ENCODE measurements around the gene DDR2.
A peak's percentile ranks its signal among the peaks of the same experiment; 100 is the strongest.

The DDR2 gene

GRCh38 chr1:162681122-162681436 lies 48.8 kb downstream of the DDR2 start:
- no peak overlapping the region for H2AK5ac ChIP-seq (ENCODE audit: low read depth, low read length)
- no peak overlapping the region for H4K91ac ChIP-seq (ENCODE audit: low read depth, low read length, poor library complexity)
- H3K23ac ChIP-seq (ENCODE audit: low read depth, low read length, poor library complexity): no peak overlapping the region
- H3K9me3 ChIP-seq (replicated peaks in 1 of 2; ENCODE audit: control insufficient read depth in 2 of 2, insufficient read depth in 1 of 2, low read depth in 1 of 2, low read length in 2 of 2): no peaks in the 10 kb centered on the region
- H2BK12ac ChIP-seq (ENCODE audit: low read length): no peak overlapping the region
- no peak overlapping the region for H3K18ac ChIP-seq (ENCODE audit: low read length)
- H3K4me2 ChIP-seq (ENCODE audit: insufficient read depth, low read length, poor library complexity, severe bottlenecking): no peak overlapping the region
- no peak overlapping the region for H2BK120ac ChIP-seq (ENCODE audit: low read depth, low read length)
- H3K9ac ChIP-seq (ENCODE audit: low read depth, low read length, poor library complexity): no peak overlapping the region
- H3K79me1 ChIP-seq (ENCODE audit: low read depth, low read length): no peaks in the 10 kb centered on the region
- no CpG with 5 or more reads among the region's 2 CpGs for WGBS, 2 donors (ENCODE audit: extremely low coverage in 2 of 2, insufficient read length in 2 of 2, insufficient replicate concordance in 1 of 2)
- H3K27me3 ChIP-seq (ENCODE audit: control insufficient read depth in 3 of 3, insufficient read depth in 3 of 3, low read depth in 1 of 3, low read length in 3 of 3): no peaks in the 10 kb centered on the region
- H3K4ac ChIP-seq (ENCODE audit: low read length): no peak overlapping the region
- H2AFZ ChIP-seq (ENCODE audit: low read length): no peak overlapping the region
- H2BK5ac ChIP-seq (ENCODE audit: low read length): no peak overlapping the region
- H3K36me3 ChIP-seq (replicated peaks in 1 of 2; ENCODE audit: control insufficient read depth in 2 of 2, insufficient read depth in 2 of 2, low read length in 2 of 2): no peaks in the 10 kb centered on the region
- no peak overlapping the region for H2BK15ac ChIP-seq (ENCODE audit: low read length)
- H3K27ac ChIP-seq (replicated peaks; ENCODE audit: low read length): no peak overlapping the region
- no peak overlapping the region for H3K14ac ChIP-seq (ENCODE audit: low read length)
- no peak overlapping the region for H4K8ac ChIP-seq (ENCODE audit: low read depth, low read length)
- H3K4me1 ChIP-seq (ENCODE audit: control insufficient read depth in 2 of 2, insufficient read depth in 1 of 2, low read depth in 1 of 2, low read length in 2 of 2): peaks cover 0 to 6% of the 10 kb centered on the region in 2 donors
- no peak overlapping the region for H3K4me3 ChIP-seq (ENCODE audit: low read length in 2 of 2)
- DNase-seq (ENCODE audit: low spot score): no peak

GRCh38 chr1:162682013-162682419 lies 49.8 kb downstream of the DDR2 start:
- Histone ChIP-seq H3K14ac (ENCODE audit: low read length) (no peak overlapping the region), H3K23ac (ENCODE audit: low read depth, low read length, poor library complexity) (no peak overlapping the region), H3K4ac (ENCODE audit: low read length) (no peak overlapping the region), H4K91ac (ENCODE audit: low read depth, low read length, poor library complexity) (no peak overlapping the region), H3K4me1 (ENCODE audit: control insufficient read depth in 2 of 2, insufficient read depth in 1 of 2, low read depth in 1 of 2, low read length in 2 of 2) (peaks cover 0 to 6% of the 10 kb centered on the region in 2 donors), H3K27me3 (ENCODE audit: control insufficient read depth in 3 of 3, insufficient read depth in 3 of 3, low read depth in 1 of 3, low read length in 3 of 3) (no peaks in the 10 kb centered on the region), H3K18ac (ENCODE audit: low read length) (peak overlapping the region; percentile 9), H2BK12ac (ENCODE audit: low read length) (no peak overlapping the region), H3K36me3 (replicated peaks in 1 of 2; ENCODE audit: control insufficient read depth in 2 of 2, insufficient read depth in 2 of 2, low read length in 2 of 2) (no peaks in the 10 kb centered on the region), H3K4me2 (ENCODE audit: insufficient read depth, low read length, poor library complexity, severe bottlenecking) (no peak overlapping the region), H3K27ac (replicated peaks; ENCODE audit: low read length) (no peak overlapping the region), H3K79me1 (ENCODE audit: low read depth, low read length) (no peaks in the 10 kb centered on the region), H2BK120ac (ENCODE audit: low read depth, low read length) (no peak overlapping the region), H2BK15ac (ENCODE audit: low read length) (no peak overlapping the region), H2AK5ac (ENCODE audit: low read depth, low read length) (no peak overlapping the region), H3K4me3 (ENCODE audit: low read length in 2 of 2) (no peak overlapping the region), H3K9me3 (replicated peaks in 1 of 2; ENCODE audit: control insufficient read depth in 2 of 2, insufficient read depth in 1 of 2, low read depth in 1 of 2, low read length in 2 of 2) (no peaks in the 10 kb centered on the region), H2BK5ac (ENCODE audit: low read length) (no peak overlapping the region), H4K8ac (ENCODE audit: low read depth, low read length) (no peak overlapping the region), H2AFZ (ENCODE audit: low read length) (peak overlapping the region; percentile 74), H3K9ac (ENCODE audit: low read depth, low read length, poor library complexity) (no peak overlapping the region)
- no CpG with 5 or more reads among the region's 1 CpG for WGBS, 2 donors (ENCODE audit: extremely low coverage in 2 of 2, insufficient read length in 2 of 2, insufficient replicate concordance in 1 of 2)
- no peak for DNase-seq (ENCODE audit: low spot score)

GRCh38 chr1:162687870-162688269 lies 55.6 kb downstream of the DDR2 start:
- no peak overlapping the region for H2BK5ac ChIP-seq (ENCODE audit: low read length)
- no peaks in the 10 kb centered on the region for H3K36me3 ChIP-seq (replicated peaks in 1 of 2; ENCODE audit: control insufficient read depth in 2 of 2, insufficient read depth in 2 of 2, low read length in 2 of 2)
- H2BK12ac ChIP-seq (ENCODE audit: low read length): no peak overlapping the region
- H3K79me1 ChIP-seq (ENCODE audit: low read depth, low read length): no peaks in the 10 kb centered on the region
- no peak overlapping the region for H3K9ac ChIP-seq (ENCODE audit: low read depth, low read length, poor library complexity)
- DNase-seq (ENCODE audit: low spot score): no peak
- no peak overlapping the region for H4K91ac ChIP-seq (ENCODE audit: low read depth, low read length, poor library complexity)
- H3K18ac ChIP-seq (ENCODE audit: low read length): peak overlapping the region; percentile 18
- no peak overlapping the region for H3K4me2 ChIP-seq (ENCODE audit: insufficient read depth, low read length, poor library complexity, severe bottlenecking)
- no peak overlapping the region for H3K23ac ChIP-seq (ENCODE audit: low read depth, low read length, poor library complexity)
- no peak overlapping the region for H2AFZ ChIP-seq (ENCODE audit: low read length)
- H2BK15ac ChIP-seq (ENCODE audit: low read length): no peak overlapping the region
- H2BK120ac ChIP-seq (ENCODE audit: low read depth, low read length): no peak overlapping the region
- peaks cover 7 to 14% of the 10 kb centered on the region in 2 donors for H3K4me1 ChIP-seq (ENCODE audit: control insufficient read depth in 2 of 2, insufficient read depth in 1 of 2, low read depth in 1 of 2, low read length in 2 of 2)
- H4K8ac ChIP-seq (ENCODE audit: low read depth, low read length): no peak overlapping the region
- H3K9me3 ChIP-seq (replicated peaks in 1 of 2; ENCODE audit: control insufficient read depth in 2 of 2, insufficient read depth in 1 of 2, low read depth in 1 of 2, low read length in 2 of 2): no peaks in the 10 kb centered on the region
- H3K27me3 ChIP-seq (ENCODE audit: control insufficient read depth in 3 of 3, insufficient read depth in 3 of 3, low read depth in 1 of 3, low read length in 3 of 3): no peaks in the 10 kb centered on the region
- H3K27ac ChIP-seq (replicated peaks; ENCODE audit: low read length): no peak overlapping the region
- no peak overlapping the region for H3K4ac ChIP-seq (ENCODE audit: low read length)
- no peak overlapping the region for H3K4me3 ChIP-seq (ENCODE audit: low read length in 2 of 2)
- no peak overlapping the region for H3K14ac ChIP-seq (ENCODE audit: low read length)
- WGBS, 2 donors (ENCODE audit: extremely low coverage in 2 of 2, insufficient read length in 2 of 2, insufficient replicate concordance in 1 of 2): no CpG with 5 or more reads among the region's 6 CpGs
- H2AK5ac ChIP-seq (ENCODE audit: low read depth, low read length): no peak overlapping the region

- H2BK5ac ChIP-seq (ENCODE audit: low read length): no peak overlapping the region
- no peak overlapping the region for H3K4ac ChIP-seq (ENCODE audit: low read length)
- H3K4me1 ChIP-seq (ENCODE audit: control insufficient read depth in 2 of 2, insufficient read depth in 1 of 2, low read depth in 1 of 2, low read length in 2 of 2): peaks cover 7 to 14% of the 10 kb centered on the region in 2 donors
- no peaks in the 10 kb centered on the region for H3K36me3 ChIP-seq (replicated peaks in 1 of 2; ENCODE audit: control insufficient read depth in 2 of 2, insufficient read depth in 2 of 2, low read length in 2 of 2)
- DNase-seq (ENCODE audit: low spot score): no peak
- no peak overlapping the region for H3K14ac ChIP-seq (ENCODE audit: low read length)
- H3K4me2 ChIP-seq (ENCODE audit: insufficient read depth, low read length, poor library complexity, severe bottlenecking): no peak overlapping the region
- H3K79me1 ChIP-seq (ENCODE audit: low read depth, low read length): no peaks in the 10 kb centered on the region
- no peak overlapping the region for H2BK12ac ChIP-seq (ENCODE audit: low read length)
- H4K91ac ChIP-seq (ENCODE audit: low read depth, low read length, poor library complexity): no peak overlapping the region
- no peak overlapping the region for H2BK120ac ChIP-seq (ENCODE audit: low read depth, low read length)
- H3K23ac ChIP-seq (ENCODE audit: low read depth, low read length, poor library complexity): no peak overlapping the region
- no peaks in the 10 kb centered on the region for H3K27me3 ChIP-seq (ENCODE audit: control insufficient read depth in 3 of 3, insufficient read depth in 3 of 3, low read depth in 1 of 3, low read length in 3 of 3)
- H2AFZ ChIP-seq (ENCODE audit: low read length): no peak overlapping the region
- H3K9me3 ChIP-seq (replicated peaks in 1 of 2; ENCODE audit: control insufficient read depth in 2 of 2, insufficient read depth in 1 of 2, low read depth in 1 of 2, low read length in 2 of 2): no peaks in the 10 kb centered on the region
- no peak overlapping the region for H3K18ac ChIP-seq (ENCODE audit: low read length)
- no peak overlapping the region for H2BK15ac ChIP-seq (ENCODE audit: low read length)
- no peak overlapping the region for H4K8ac ChIP-seq (ENCODE audit: low read depth, low read length)
- no peak overlapping the region for H3K27ac ChIP-seq (replicated peaks; ENCODE audit: low read length)
- H3K4me3 ChIP-seq (ENCODE audit: low read length in 2 of 2): no peak overlapping the region
- WGBS, 2 donors (ENCODE audit: extremely low coverage in 2 of 2, insufficient read length in 2 of 2, insufficient replicate concordance in 1 of 2): no CpG with 5 or more reads among the region's 4 CpGs
- no peak overlapping the region for H2AK5ac ChIP-seq (ENCODE audit: low read depth, low read length)
- no peak overlapping the region for H3K9ac ChIP-seq (ENCODE audit: low read depth, low read length, poor library complexity)
Observed at GRCh38 chr1:162688521-162688920, 56.3 kb downstream of the DDR2 start.
